SK-N-DZ (cell line): ENCODE data around the gene NSD2. TPM values are rescaled to one million over a fixed set of nuclear protein-coding genes. Genes with fewer than 3 reads are reported as not detected.
"Not testable (repeated sequence)": the region's sequence is repeated elsewhere in the genome, so short reads cannot be mapped to it uniquely, and the experiment has no call there.

Source experiments
- DNase-seq: peaks from one replicate; pipeline ENCODE4 v3.0.0-alpha.2; 2015; ENCODE audit warnings: low spot score
- polyA plus RNA-seq, 2 experiments: library from polyadenylated mRNA; depleted of rRNA; stranded (reverse); fragments of >200 nt; gene quantifications; 2 replicates each; pipeline ENCODE4 v1.2.3, GENCODE V29; 2014

Gene NSD2
- polyA plus RNA-seq (2014; cell fraction: cytosol; rRNA removed), result 53.6 and 63.8 TPM in 2 replicates
- polyA plus RNA-seq (2014; cell fraction: nucleus; rRNA removed), result 79.0 and 124 TPM in 2 replicates

DNA sequence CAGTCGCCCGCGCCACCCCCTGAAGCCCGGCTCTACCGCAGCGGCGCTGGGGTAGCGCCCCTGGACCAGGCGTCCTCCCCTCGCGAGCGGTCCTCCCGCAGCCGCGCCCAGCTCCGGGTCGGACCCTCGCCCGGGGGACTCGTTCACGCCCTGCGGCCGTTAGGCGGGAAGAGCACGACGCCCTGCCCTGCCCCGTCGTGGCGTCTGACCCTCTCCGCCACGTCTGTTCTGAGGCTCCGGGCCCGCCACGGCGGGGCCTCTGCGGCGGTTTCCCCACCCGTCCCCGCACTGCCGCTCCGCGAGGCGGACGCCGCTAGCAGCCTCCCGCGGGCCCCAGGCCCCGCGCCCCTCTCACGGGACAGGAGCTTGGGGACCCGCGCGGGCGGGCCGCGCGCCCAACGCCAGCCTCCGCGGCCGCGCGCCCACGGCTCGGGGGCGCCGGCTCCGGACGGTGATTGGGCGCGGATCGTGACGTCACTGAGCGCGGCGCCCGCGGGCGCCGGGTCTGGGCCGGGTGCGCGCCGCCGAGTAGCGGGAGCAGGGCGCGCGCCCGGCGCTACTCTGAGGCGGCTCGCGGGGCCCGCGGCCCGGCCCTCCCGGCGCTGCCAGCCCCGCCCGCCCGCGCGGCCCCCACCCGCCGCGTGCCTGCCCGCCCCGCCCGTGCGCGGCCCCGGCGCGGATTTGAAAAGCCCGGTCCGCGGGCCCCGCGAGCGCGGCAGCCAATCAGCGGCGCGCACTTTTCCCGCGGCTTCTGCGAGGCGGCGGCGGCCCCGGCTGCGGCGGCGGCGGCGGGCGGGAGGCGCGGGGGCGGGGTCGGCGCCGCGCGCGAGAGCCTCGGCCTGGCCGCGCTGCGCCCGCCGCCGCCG is at the start of gene NSD2:
Gene NSD2, plus strand, starts transcription at position 816 of the 866 bp plus-strand sequence. CDS start 29,262 bp downstream, outside the sequence.
- DNase-seq, result peak; percentile 79

DNA sequence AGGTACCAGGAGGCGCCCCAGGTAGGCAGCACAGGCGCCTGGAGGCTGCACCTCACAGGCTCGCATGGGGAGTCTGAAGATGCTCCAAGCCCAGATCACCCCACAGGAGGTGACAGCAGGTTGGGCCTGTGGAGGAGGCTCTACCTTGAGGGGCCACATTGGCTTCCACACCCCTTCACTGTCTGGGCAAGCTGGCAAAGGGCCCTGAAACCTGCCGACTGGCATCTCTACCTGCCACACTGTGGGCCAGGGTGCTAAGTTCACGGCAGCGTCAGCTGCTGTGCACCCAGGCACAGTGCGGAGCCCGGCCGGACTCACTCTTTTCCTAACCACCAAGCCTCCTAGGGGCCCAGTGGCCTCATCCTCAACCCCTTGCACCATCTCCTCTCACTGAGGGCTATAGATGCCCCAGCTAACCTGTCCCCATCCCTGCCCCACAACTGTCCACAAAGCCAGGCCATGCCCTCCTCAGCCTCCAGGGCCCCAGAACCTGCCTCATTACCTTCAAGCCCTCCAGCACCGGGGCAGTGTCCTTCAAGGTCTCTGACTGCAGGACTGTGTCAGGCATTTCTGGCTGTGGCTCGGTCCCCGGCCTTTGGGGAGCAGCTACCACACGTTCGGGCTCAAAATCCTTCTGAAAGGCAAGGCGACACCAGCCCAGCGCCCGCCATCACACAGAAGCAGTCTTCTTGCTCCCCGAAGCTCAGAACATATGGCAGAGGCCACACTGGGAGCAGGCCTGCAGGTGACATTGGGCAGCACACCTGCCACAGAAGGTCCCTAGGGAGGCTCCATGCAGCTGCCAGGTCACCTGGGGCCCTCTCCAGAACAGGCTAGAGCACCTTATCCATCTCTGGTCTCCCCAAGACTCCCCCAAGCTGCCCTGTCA is 49.3 kb upstream of the NSD2 start:
- no peak for DNase-seq

DNA sequence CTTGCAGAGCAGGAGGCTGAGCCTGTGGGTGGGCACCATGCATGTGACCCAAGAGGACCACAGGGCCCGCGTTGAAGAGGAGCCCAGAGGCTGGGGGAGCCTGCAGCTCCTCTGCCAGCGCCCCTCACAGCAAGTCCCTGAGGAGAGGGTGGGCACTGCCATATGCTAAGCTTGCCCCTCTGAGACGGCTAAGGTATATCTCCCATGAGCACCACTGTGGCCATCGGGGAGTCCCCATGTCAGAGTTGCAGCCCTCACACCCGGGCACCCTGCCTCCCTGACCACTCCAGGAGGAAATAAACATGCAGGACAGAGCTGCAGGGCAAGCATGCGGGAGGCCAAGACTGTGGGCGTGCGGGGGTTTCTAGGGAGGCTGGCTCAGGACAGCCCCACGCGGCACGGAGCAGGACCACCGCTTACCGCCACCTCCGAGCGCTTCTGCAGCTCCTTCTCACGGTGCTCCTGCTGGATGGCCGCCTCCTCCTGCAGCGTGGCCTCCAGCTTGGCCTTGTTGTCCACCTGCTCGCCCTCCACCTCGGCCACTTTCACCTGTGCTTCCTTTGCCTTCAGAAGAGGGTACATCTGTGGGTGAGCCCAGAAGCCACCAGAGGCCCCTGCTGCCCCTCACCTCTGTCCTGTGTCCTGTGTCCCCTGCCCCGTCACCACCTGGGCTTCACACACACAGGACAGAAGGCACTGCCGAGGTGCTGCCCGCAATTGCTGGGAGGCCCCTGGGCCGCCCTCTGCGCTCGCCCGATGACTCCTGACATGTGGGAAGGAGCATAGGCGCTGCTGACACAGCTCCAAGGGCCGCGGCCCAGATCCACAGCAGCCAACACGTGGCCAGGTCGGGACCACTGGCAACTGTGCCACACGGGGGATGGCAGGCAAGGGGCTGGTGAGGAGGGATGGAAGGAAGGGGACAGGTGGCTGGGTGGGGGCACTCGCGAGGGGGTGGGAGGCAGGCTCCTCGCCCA is 48.3 kb upstream of the NSD2 start:
- no peak for DNase-seq

DNA sequence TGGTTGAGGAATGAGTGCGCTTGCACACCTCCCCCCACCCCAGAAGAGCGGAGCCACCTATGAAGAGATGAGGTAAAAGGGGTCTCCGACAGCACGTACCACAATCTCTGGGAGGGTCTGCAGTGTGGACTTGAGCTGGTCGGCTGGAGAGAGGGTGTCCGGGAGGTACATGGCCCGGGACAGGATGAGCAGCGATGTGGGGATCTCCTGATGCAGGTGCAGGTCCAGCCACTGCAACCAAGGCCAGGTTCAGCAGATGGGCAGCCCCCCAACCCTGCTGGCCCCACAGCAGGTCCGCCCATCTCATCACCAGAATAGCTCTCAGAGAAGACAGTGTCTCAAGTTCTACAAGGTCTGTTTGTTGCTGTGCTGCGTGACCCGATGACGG is 47.7 kb upstream of the NSD2 start:
- DNase-seq, result no peak

DNA sequence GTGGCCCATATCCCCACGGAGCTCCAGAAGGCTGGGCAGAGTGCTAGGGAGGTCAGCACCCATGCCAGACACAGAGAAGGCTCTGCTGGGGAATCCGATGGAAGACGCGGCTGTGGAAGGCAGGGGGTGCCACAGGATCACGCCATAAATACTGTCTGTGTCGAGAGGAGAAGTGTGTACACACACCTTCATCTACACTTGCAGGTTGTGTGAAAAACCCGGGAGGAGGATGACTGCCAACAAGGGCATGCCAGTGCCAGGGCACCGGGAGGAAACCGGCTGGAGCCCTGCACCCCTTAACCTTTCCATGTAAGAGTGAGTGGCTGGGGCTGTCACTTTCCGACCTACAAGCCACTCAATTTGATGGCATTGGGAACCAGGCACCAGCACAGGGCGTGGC is 46.4 kb upstream of the NSD2 start:
- no peak for DNase-seq

DNA sequence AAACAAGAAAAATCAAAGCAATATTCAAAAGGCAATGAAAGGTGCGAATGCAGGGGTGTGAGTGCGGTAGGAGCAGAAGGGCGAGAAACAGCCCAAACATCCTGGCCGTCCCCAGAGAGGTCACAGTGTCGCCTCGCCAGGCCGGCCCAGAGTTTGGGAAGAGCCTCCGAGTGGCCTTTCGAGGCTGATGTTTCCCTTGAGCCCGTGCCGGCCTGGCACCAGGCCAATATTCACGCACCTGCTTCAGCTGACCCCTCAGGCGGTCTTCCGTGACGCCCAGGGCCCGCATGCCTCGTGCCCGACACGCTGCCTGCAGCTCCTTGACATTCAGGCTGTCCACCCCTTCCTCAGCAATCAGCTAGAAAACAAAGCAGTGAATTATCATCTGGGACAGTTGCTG is 45.9 kb upstream of the NSD2 start:
- DNase-seq, result no peak

DNA sequence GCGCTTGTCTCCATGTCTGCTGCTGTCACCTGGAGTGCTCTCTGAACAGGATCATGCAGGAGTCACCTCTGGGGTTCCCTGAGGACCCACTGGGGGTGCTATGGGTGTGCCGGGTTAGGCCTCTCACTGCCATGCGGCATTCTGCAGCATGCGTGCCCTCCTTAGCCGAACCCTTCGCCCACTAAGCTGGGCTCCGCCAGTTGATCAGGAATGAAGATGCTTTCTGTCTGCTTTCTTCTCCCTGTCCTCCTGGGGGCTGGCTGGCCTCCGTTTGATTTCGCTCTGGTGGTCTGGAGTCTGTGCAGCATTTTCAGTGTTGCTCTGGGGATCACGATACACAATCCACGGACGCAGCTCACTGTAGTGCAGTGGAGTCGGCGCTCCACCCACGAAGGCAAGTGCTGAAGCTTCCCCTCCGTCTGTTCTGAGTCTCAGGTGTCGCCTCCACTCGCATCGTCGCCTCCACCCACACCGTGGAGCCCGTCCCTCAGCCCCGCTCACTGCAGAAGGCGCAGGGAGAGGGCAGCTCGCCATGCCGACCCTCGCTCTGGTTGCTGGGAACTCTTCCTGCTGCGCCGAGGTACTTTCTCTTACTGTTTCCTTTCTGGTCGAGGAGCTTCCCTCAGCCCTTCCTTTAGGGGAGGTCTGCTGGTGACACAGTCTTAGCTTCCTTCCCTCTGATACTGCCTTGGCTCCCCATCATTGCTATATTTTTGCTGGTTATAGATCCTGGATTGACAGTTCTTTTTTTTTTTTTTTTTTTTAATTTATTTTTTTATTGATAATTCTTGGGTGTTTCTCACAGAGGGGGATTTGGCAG is 44.5 kb upstream of the NSD2 start:
- DNase-seq, result no peak

DNA sequence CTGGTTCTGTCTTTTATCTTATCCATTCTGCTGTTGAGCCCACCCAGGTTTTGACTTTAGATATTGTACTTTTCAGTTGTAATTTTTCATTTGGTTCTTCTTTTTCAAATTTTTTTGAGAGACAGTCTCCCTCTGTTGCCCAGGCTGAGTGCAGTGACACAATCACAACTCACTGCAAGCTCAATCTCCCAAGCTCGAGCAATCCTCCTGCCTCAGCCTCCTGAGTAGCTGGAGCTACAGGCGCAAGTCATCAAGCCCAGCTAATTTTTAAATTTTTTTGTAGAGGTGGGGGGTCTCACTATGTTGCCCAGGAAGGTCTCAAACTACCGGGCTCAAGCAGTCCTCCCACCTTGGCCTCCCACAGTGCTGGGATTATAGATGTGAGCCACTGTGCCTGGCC is 41.0 kb upstream of the NSD2 start:
- no peak for DNase-seq

DNA sequence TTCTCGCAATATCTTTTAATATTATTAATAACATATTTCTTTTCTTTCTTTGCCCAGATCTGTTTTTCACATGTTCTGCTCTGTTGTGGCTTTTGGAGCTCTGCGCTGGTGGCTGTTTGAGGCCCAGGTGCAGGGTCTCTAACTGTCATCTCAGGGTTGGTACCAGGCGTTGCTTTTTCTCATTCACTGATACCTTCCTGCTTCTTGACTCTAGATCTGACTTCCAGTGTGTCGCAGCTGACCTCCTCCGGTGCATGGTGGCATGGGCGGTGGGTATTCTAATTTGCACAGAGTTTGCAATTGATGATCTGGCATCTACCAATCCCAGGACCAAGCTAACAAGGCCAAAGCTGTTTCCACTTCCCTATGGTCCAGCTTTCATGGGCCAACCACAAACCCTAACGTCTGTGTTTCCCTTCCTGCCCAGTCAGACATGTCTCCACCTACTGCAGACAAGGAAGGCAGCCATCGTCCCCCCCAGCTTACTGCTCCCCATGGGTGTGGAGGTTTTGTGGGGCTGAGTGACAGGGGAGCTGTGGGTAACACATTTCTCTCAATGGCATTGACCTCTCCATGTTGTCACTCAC is 40.5 kb upstream of the NSD2 start:
- DNase-seq, result no peak

DNA sequence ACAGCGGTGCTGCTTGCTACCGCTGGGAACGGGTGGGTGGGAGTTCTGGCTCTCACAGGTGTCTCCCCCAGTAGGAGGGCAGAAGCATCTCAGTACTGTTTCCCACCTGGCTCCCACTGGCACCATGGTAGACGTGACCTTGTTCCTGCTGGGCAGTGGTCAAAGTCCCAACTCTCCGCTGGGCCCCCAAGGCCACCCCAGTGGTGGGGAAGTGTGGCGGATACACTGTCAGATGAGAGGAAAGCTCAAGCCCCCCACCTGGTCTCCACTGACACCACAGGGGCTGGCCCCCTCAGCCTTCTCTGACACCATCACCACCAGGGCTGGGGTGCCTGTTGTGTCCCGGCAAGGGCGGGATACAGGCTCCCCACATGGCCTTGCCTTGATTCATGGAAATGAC is 39.9 kb upstream of the NSD2 start:
- no peak for DNase-seq

DNA sequence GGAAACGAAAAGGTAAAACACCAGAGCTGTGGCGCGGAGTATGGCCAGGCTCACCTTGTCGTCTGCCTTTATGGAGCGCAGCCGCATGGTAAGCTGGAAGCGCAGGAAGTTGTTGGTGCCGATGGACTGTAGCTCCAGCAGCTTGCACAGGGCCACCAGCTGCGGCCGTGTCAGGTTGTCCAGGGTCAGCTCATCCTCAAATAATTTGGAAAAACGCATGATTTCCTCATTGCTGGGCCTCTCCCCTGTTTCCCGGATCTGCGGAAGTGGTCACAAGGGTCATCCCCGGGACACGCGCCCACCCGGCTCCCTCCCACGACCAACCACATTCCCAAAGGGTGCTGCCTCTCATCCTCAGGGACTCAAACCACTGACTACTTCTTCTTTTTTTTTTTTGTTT is 38.5 kb upstream of the NSD2 start:
- no peak for DNase-seq

DNA sequence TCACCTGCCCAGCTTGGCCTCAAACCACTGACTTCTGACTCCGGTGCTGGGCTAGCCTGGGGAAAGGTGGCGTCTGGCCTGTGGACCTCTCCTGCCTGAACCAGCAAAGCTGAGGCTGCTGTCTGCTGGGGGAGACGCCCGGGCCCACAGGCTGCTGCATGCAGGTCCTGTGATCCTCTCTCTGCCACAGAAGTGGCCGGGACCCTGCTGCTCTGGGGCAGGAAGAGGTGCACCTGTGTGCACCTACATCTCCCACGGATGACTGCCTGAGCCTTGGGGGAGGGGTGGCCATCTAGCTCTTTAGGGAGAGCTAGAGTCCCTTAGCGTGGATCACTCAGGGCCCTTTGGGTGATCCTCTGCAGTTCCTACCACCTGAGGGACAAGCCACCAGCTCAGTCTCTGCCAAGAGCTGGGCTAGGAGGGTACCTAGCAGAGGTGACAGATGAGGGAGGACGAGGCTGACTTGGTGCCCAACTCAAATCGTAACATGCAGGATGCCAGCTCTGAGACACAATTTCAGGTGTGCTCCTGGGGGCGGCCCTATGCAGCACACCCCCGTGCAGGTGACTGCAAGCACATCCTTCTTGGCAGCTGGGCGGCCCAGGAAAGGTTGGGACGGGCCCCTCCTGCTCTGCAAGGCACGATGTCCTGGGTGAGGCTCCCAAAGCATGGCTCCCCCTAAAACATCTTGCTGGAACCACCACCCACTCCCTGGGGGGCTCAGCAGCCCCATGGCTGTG is 37.7 kb upstream of the NSD2 start:
- DNase-seq, result no peak

DNA sequence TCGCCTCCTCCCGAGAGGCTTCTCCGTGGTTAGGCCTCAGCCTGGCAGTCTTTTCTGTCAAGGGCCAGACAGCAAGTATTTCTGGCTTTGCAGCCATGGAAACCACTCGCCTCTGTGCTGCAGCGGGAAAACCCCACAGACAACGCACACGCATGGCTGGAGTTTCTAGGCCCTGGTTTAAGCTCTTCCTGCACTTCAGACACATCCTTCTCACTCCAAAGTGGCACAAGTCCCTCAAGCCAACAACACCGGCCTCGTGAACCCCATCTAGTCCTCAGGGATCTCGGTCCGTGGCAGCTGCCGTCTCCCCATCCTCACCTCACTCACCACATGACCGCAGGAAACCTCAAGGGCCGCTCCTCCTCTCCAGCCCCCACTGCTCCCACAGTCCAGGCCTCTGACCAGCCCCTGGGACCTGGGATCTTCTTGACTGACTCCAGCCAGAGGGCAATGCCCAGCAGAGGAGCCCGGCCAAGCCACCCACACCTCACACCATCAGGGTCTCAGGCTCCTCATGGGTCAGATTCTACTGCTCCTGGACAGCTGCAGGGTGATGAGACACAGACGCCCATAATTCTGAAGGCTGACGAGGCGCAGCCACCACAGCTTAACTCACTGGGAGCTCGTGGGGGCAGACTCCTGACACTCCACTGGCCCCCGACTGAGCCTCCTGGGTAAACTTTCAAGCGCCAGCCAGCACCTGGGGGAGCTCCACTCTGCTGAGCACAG is 37.0 kb upstream of the NSD2 start:
- DNase-seq, result no peak

DNA sequence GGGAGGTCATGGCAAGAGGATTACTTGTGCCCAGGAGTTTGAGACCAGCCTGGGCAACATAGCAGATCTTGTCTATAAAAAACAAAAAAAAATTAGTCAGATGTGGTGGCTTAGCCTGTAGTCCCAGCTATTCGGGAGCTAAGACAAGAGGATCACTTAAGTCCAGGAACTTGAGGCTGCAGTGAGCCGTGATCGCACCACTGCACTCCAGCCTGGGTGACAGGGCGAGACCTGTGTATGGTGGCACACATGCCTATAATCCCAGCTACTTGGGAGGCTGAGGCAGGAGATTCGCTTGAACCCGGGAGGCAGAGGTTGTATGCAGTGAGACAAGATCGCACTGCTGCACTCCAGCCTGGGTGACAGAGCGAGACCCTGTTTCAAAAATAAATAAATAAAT is 35.4 kb upstream of the NSD2 start:
- DNase-seq, result not testable (repeated sequence)

DNA sequence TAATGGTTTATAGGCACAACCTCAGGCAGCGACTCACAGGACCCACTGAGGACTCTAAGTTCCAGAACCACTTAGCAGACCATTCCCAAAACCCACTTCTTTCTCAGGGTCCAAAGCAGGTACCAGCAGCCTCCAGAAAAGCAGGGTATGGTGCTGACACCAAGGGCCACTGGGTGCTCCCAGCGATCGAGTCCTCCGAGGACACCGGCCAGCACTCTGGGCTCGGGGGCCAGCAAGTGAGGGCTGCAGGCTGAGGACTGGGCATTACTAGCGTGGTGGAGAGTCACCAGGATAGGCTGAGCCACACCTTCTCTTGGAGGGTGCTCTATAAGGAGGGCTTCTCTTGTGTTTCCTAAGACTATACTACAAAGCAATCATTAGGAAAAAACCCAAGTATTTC is 34.5 kb upstream of the NSD2 start:
- no peak for DNase-seq

DNA sequence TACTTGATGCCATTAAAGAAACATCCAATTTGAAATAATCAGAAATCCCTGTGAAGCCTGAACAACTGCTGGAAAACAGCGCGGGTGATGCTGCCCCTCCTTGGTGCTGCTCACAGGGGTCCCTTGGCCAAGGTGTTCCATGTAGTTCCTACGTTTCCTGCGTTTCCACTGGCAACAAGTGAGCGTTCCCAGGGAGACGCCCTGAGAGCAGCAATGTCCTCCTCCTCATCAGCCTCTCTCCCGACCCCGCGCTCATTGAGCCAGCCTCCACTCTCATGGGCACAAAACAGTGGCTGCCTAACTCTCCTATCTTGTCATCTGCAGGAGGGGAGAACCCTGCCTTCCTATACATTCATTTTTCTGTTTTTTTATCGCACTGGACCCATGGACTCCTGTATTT is 34.1 kb upstream of the NSD2 start:
- no peak for DNase-seq

DNA sequence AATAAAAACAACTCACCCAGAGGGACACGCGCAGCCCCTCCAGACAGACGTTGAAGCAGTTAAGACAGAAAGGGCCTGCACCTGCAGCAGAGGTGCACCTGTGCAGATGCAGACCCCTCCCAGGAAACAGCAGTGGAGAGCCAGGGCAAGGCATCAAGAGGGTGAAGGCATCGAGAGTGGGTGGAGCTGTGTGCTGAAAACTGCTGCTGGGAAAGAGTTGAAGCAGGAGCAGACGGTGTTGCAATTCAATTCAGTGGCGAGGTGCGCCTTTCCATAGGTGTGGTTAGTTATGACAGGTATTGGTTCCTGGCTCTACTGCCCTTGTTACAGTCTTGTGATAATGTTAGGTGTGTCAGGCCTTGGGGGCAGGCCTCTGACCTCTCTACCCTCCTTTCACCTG is 31.9 kb upstream of the NSD2 start:
- DNase-seq, result no peak

DNA sequence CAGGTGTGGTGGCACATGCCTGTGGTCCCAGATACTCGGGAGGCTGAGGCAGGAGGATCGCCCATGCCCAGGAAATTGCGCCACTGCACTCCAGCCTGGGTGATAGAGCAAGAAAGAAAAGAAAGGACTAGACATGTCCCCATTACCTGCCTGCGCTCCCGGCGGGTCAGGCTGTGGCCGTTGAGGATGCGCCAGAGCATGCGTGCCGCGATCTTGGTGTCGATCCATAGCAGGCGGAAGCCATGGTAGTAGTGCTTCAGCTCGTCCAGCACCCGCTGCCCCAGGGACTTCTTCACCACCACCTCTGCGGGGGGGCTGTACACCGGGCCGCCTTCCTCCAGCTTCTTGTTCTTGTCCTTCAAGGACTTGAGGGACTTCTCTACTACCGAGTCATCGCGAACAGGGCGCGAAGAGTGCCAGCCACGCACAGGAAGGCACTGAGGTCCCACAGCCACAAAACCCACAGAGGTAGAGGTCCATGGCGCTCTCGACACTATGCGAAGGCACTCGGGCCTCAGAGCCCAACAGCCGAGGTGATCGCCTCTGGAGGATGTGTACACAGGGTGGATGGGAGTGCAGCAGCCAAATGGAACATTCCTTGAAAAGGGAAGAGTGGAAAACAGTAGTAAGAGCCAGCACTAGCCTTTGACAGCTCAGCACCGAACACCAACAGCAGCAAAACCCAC is 29.8 kb upstream of the NSD2 start:
- DNase-seq, result no peak
